Body of pancreas (tissue), 4 donors: ENCODE measurements around the gene ACOX1. TPM values are rescaled to one million over a fixed set of nuclear protein-coding genes. Genes with fewer than 3 reads are reported as not detected.
"Not testable (repeated sequence)": the region's sequence is repeated elsewhere in the genome, so short reads cannot be mapped to it uniquely, and the experiment has no call there.

Experiments used
- ATAC-seq: fragments of 150-250 bp; one replicate; pipeline ENCODE4 v1.9.1; 2016
- DNase-seq, 4 donors: peaks; one replicate each; pipeline ENCODE4 v3.0.0-alpha.2; 2019
- H3K27ac ChIP-seq, 4 donors: fragments of 200-600 bp; sonication (generic); 1 replicate in 3 of 4; 2 replicates in 1 of 4; pipeline versions ENCODE4 v1.5.1 to v1.6.1; 2016 to 2019; ENCODE audit warnings: mild to moderate bottlenecking in 1 of 4, mixed read lengths in 1 of 4, moderate library complexity in 1 of 4
- H3K27me3 ChIP-seq, 2 donors: fragments of 200-600 bp; sonication (generic); one replicate each; pipeline ENCODE4 v1.6.0; 2016; ENCODE audit warnings: mild to moderate bottlenecking in 1 of 2
- H3K36me3 ChIP-seq, 2 donors: fragments of 200-600 bp; sonication (generic); replicated peaks in 1 of 2; 2 replicates each; pipeline ENCODE4 v1.5.1; 2016; ENCODE audit warnings: low read depth in 2 of 2; ENCODE audit not compliant: insufficient read depth in 1 of 2
- H3K4me1 ChIP-seq: fragments of 200-600 bp; sonication (generic); one replicate; pipeline ENCODE4 v1.6.0; 2016
- H3K4me3 ChIP-seq, 2 donors: fragments of 200-600 bp; sonication (generic); 1 replicate in 1 of 2; 2 replicates in 1 of 2; pipeline ENCODE4 v1.5.1; 2016 to 2019
- H3K9me3 ChIP-seq, 3 donors: fragments of 200-600 bp; sonication (generic); 1 replicate in 2 of 3; 2 replicates in 1 of 3; pipeline ENCODE4 v1.5.1; 2016
- POLR2A ChIP-seq, 3 donors: fragments of 450-650 bp; IDR thresholded peaks; one replicate each; pipeline ENCODE4 v1.6.1; 2016; ENCODE audit warnings: antibody characterized with exemption in 3 of 3, mild to moderate bottlenecking in 2 of 3
- WGBS, 2 donors: methylation state at CpG; one replicate each; pipeline ENCODE4 v1.1.5; 2017; 5-methylcytosine and 5-hydroxymethylcytosine counted together
- intact Hi-C: fragments of 100-400 bp; cut with DNase I; formaldehyde crosslinking; loops from one replicate; pipeline ENCODE4 v1.15.1; 2023
- total RNA-seq, 2 donors: library from RNA; depleted of rRNA; stranded (reverse); fragments of >200 nt; gene quantifications; one replicate each; pipeline ENCODE4 v1.1.0, GENCODE V29; 2016
- TF ChIP-seq, protein P1 (sequence below), 7 experiments: fragments of 450-650 bp in 4 of 7; fragments of 200-600 bp in 3 of 7; sonication (generic) in 3 of 7; IDR thresholded peaks; one replicate each; pipeline ENCODE4 v1.5.1; 2016 to 2019; ENCODE audit warnings: antibody characterized with exemption in 7 of 7

The ACOX1 gene
- total RNA-seq, 2 donors from 2014 or later: 69.0 to 77.1 TPM

DNA sequence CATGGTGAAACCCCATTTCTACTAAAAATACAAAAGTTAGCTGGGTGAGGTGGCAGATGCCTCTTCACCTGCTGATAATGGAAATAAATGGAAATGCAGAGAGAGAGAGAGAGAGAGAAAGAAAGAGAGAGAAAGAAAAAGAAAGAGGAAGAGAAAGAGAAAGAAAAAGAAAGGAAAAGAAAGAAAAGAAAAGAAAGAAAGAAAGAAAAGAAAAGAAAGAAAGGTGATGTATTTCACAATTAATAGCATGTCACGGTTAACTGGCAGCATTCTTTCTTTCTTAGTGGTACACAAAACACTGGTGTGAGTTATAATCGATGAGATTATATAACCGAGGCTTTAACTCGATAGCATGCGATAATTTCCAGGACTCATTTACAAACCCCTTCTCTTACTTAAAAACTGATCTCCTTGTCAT, 3.2 kb downstream of the ACOX1 start:
- Histone ChIP-seq H3K4me3 (no peak overlapping the region), H3K27me3 (no peaks in the 10 kb centered on the region), H3K27ac (peak overlapping the region; percentile 27 to 97 (median 64)), H3K36me3 (peaks cover 0 to 2% of the 10 kb centered on the region in 2 donors), H3K4me1 (peaks cover 76% of the 10 kb centered on the region), H3K9me3 (no peaks in the 10 kb centered on the region)
- ATAC-seq: no peak
- TF ChIP-seq, protein P1, sequence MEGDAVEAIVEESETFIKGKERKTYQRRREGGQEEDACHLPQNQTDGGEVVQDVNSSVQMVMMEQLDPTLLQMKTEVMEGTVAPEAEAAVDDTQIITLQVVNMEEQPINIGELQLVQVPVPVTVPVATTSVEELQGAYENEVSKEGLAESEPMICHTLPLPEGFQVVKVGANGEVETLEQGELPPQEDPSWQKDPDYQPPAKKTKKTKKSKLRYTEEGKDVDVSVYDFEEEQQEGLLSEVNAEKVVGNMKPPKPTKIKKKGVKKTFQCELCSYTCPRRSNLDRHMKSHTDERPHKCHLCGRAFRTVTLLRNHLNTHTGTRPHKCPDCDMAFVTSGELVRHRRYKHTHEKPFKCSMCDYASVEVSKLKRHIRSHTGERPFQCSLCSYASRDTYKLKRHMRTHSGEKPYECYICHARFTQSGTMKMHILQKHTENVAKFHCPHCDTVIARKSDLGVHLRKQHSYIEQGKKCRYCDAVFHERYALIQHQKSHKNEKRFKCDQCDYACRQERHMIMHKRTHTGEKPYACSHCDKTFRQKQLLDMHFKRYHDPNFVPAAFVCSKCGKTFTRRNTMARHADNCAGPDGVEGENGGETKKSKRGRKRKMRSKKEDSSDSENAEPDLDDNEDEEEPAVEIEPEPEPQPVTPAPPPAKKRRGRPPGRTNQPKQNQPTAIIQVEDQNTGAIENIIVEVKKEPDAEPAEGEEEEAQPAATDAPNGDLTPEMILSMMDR (IDR thresholded peaks at IDR 0.05): no peak
- TF ChIP-seq POLR2A (IDR thresholded peaks at IDR 0.05): no peak
- intact Hi-C loops: no loop called here
- DNase-seq: no peak
- 8 to 18% methylated on average over 5 of the region's 5 CpGs for WGBS, 2 donors

GRCh38 chr17:75975187-75975586, 3.8 kb downstream of the ACOX1 start:
- H3K9me3 ChIP-seq, ATAC-seq, DNase-seq, H3K27me3 ChIP-seq, intact Hi-C loops, H3K36me3 ChIP-seq, H3K4me3 ChIP-seq: not testable (repeated sequence)
- peak overlapping the region in 3 of 4 donors; percentile 62 to 97 (median 67) for H3K27ac ChIP-seq
- peaks cover 76% of the 10 kb centered on the region for H3K4me1 ChIP-seq
- 90 to 92% methylated on average over 6 of the region's 6 CpGs for WGBS, 2 donors

- Histone ChIP-seq H3K4me3 (no peak overlapping the region), H3K4me1 (peaks cover 61% of the 10 kb centered on the region), H3K9me3 (no peaks in the 10 kb centered on the region), H3K27ac (peak overlapping the region in 3 of 4 donors; percentile 19 to 72 (median 22)), H3K27me3 (no peaks in the 10 kb centered on the region), H3K36me3 (peaks cover 0 to 2% of the 10 kb centered on the region in 2 donors)
- intact Hi-C loops: no loop called here
- 43 to 71% methylated on average over 7 of the region's 7 CpGs for WGBS, 2 donors
- TF ChIP-seq POLR2A (IDR thresholded peaks at IDR 0.05): no peak
- TF ChIP-seq, protein P1 (IDR thresholded peaks at IDR 0.05): no peak
- no peak for ATAC-seq
- DNase-seq: no peak
Measured at GRCh38 chr17:75970626-75971025, 8.3 kb downstream of the ACOX1 start.

DNA sequence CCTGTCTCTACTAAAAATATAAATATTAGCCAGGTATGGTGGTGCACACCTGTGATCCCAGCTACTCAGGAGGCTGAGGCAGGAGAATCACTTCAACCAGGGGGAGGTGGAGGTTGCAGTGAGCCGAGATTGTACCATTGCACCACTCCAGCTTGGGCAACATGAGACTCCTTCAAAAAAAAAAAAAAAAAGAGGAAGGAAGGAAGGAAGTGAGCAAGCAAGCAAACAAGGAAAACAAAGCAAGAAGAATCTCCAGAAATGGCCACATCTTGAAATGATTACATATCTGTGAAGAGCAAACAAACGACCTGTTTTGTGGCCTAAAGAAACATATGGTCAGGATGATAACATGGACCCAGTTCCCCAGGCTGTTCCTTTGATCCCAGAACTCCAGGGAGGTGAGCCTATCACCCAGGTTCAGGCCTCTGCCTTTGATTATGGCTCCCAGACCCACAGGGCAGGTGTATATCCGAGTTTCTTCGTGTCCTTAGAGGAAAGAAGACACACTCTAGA, 8.9 kb downstream of the ACOX1 start:
- TF ChIP-seq POLR2A (IDR thresholded peaks at IDR 0.05): no peak
- TF ChIP-seq, protein P1 (IDR thresholded peaks at IDR 0.05): no peak
- Histone ChIP-seq H3K27me3 (no peaks in the 10 kb centered on the region), H3K27ac (peak overlapping the region in 3 of 4 donors; percentile 19 to 72 (median 22)), H3K4me1 (peaks cover 55% of the 10 kb centered on the region), H3K9me3 (no peaks in the 10 kb centered on the region), H3K36me3 (peaks cover 0 to 2% of the 10 kb centered on the region in 2 donors), H3K4me3 (no peak overlapping the region)
- ATAC-seq: no peak
- intact Hi-C loops: no loop called here
- WGBS, 2 donors: 41 to 63% methylated on average over 4 of the region's 4 CpGs
- peak in 1 of 4 donors; percentile 20 for DNase-seq

GRCh38 chr17:75969044-75969443, 9.9 kb downstream of the ACOX1 start:
- H3K9me3 ChIP-seq, H3K27me3 ChIP-seq, H3K4me3 ChIP-seq, H3K36me3 ChIP-seq, DNase-seq, ATAC-seq, intact Hi-C loops: not testable (repeated sequence)
- WGBS, 2 donors: 84 to 97% methylated on average over 8 to 10 of the region's 10 CpGs
- Histone ChIP-seq H3K27ac (peak overlapping the region in 1 of 4 donors; percentile 72), H3K4me1 (peaks cover 47% of the 10 kb centered on the region)

DNA sequence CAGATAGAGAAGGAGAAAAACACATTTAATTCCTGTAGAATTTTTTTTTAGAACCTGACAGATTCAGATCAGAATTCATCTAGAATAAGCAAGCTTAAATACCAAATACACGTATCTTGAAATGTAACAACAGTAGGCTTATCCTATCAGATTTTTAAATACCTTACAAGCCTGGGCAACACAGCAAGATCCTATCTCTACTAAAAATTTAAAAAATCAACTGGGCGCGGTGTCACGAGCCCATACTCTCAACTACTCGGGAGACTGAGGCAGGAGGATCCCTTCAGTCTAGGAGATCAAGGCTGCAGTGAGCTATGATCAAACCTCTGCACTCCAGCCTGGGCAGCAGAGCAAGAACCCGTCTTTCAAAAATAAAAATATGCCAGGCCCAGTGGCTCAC, 13.5 kb downstream of the ACOX1 start:
- WGBS, 2 donors: 85 to 89% methylated on average over 6 of the region's 6 CpGs
- Histone ChIP-seq H3K9me3 (no peaks in the 10 kb centered on the region), H3K36me3 (no peaks in the 10 kb centered on the region), H3K27me3 (no peaks in the 10 kb centered on the region), H3K27ac (no peak overlapping the region), H3K4me1 (peaks cover 21% of the 10 kb centered on the region), H3K4me3 (no peak overlapping the region)
- ATAC-seq: no peak
- intact Hi-C loops: no loop called here
- DNase-seq: no peak
- TF ChIP-seq, protein P1 (IDR thresholded peaks at IDR 0.05): no peak
- TF ChIP-seq POLR2A (IDR thresholded peaks at IDR 0.05): no peak
